Ishikawa (cell line): ENCODE results near the gene EHBP1L1.

ENCODE experiments used
- EP300 ChIP-seq: IDR thresholded peaks from 2 replicates; pipeline ENCODE4 v1.6.1; 2012; ENCODE audit warnings: borderline replicate concordance
- MAX ChIP-seq: IDR thresholded peaks from 2 replicates; pipeline ENCODE4 v1.6.1; 2012
- NFIC ChIP-seq: IDR thresholded peaks from 2 replicates; pipeline ENCODE4 v1.6.1; 2012
- REST ChIP-seq: IDR thresholded peaks from 2 replicates; pipeline ENCODE4 v1.6.1; 2012; ENCODE audit warnings: low read depth, mild to moderate bottlenecking
- TAF1 ChIP-seq: IDR thresholded peaks from 2 replicates; pipeline ENCODE4 v1.6.1; 2012; ENCODE audit warnings: low read depth, mild to moderate bottlenecking
- USF1 ChIP-seq: IDR thresholded peaks from 2 replicates; pipeline ENCODE4 v1.6.1; 2012
- ZBTB7A ChIP-seq: IDR thresholded peaks from 2 replicates; pipeline ENCODE4 v1.6.1; 2012; ENCODE audit warnings: low read depth

GRCh38 chr11:65620666-65621065, 44.8 kb downstream of the EHBP1L1 start:
- TF ChIP-seq REST = no peak
- TF ChIP-seq ZBTB7A = no peak
- no peak for TF ChIP-seq NFIC
- TF ChIP-seq EP300 = no peak
- no peak for TF ChIP-seq USF1
- TF ChIP-seq MAX = no peak
- no peak for TF ChIP-seq TAF1
